Lower leg skin (tissue), 4 donors: ENCODE measurements around the gene F12. TPM values are rescaled to one million over a fixed set of nuclear protein-coding genes. Genes with fewer than 3 reads are reported as not detected.

Experiments used
- DNase-seq, 2 donors: peaks; one replicate each; pipeline ENCODE4 v3.0.0-alpha.2; 2019; ENCODE audit warnings: low spot score in 2 of 2
- H3K4me3 ChIP-seq: fragments of 200-600 bp; sonication (generic); 2 replicates; pipeline ENCODE4 v1.5.1; 2017; ENCODE audit warnings: mild to moderate bottlenecking, low read depth; ENCODE audit not compliant: poor library complexity, severe bottlenecking
- CTCF ChIP-seq, 3 donors: fragments of 450-650 bp; IDR thresholded peaks; one replicate each; pipeline ENCODE4 v1.5.1; 2016; ENCODE audit warnings: antibody characterized with exemption in 3 of 3, mild to moderate bottlenecking in 3 of 3, moderate library complexity in 2 of 3
- POLR2A ChIP-seq, 2 donors: fragments of 450-650 bp; IDR thresholded peaks; one replicate each; pipeline ENCODE4 v1.6.1; 2016 to 2017; ENCODE audit warnings: antibody characterized with exemption in 2 of 2, mild to moderate bottlenecking in 1 of 2, moderate library complexity in 1 of 2
- WGBS, 2 donors: methylation state at CpG; one replicate each; pipeline ENCODE4 v1.1.5; 2018; 5-methylcytosine and 5-hydroxymethylcytosine counted together
- intact Hi-C: fragments of 100-400 bp; cut with DNase I; formaldehyde crosslinking; loops from one replicate; pipeline ENCODE4 v1.15.0; 2023; ENCODE audit warnings: low total_unique reads
- total RNA-seq, 4 donors: library from RNA; depleted of rRNA; stranded (reverse); fragments of >200 nt; gene quantifications; one replicate each; pipeline ENCODE4 v1.1.0, GENCODE V29; 2016

F12 gene
- total RNA-seq, 4 donors from 2014 or later = 1.9 to 14.5 (median 10.1) TPM

- TF ChIP-seq POLR2A (IDR thresholded peaks at IDR 0.05) = no peak
- intact Hi-C loops = no loop called here
- no peak for DNase-seq
- WGBS, 2 donors = 38 to 56% methylated on average over 5 of the region's 5 CpGs
- H3K4me3 ChIP-seq = no peak overlapping the region
Measured at GRCh38 chr5:177374211-177374610, 35.2 kb downstream of the F12 start.

GRCh38 chr5:177373806-177374205 is 35.6 kb downstream of the F12 start:
- WGBS, 2 donors = 24 to 39% methylated on average over 6 of the region's 6 CpGs
- no peak for TF ChIP-seq CTCF (IDR thresholded peaks at IDR 0.05)
- no peak for TF ChIP-seq POLR2A (IDR thresholded peaks at IDR 0.05)
- H3K4me3 ChIP-seq = no peak overlapping the region
- DNase-seq = no peak
- intact Hi-C loops = no loop called here

GRCh38 chr5:177372910-177373309 is 36.5 kb downstream of the F12 start:
- TF ChIP-seq POLR2A (IDR thresholded peaks at IDR 0.05) = no peak
- TF ChIP-seq CTCF (IDR thresholded peaks at IDR 0.05) = no peak
- WGBS, 2 donors = 68 to 73% methylated on average over 6 of the region's 6 CpGs
- intact Hi-C loops = no loop called here
- no peak overlapping the region for H3K4me3 ChIP-seq
- DNase-seq = no peak

- 50 to 80% methylated on average over 7 to 12 of the region's 12 CpGs for WGBS, 2 donors
- no peak for TF ChIP-seq POLR2A (IDR thresholded peaks at IDR 0.05)
- TF ChIP-seq CTCF (IDR thresholded peaks at IDR 0.05) = no peak
- DNase-seq = no peak
- intact Hi-C loops = no loop called here
- H3K4me3 ChIP-seq = no peak overlapping the region
Measured at GRCh38 chr5:177372034-177372896, 37.1 kb downstream of the F12 start.

- intact Hi-C loops = no loop called here
- no peak overlapping the region for H3K4me3 ChIP-seq
- no peak for TF ChIP-seq POLR2A (IDR thresholded peaks at IDR 0.05)
- TF ChIP-seq CTCF (IDR thresholded peaks at IDR 0.05) = no peak
- no peak for DNase-seq
- WGBS, 2 donors = 44 to 55% methylated on average over 19 to 20 of the region's 26 CpGs
Measured at GRCh38 chr5:177371120-177372033, 38.0 kb downstream of the F12 start.
